Tibial nerve (tissue), 4 donors: ENCODE measurements around the gene ERAP2. TPM values are rescaled to one million over a fixed set of nuclear protein-coding genes. Genes with fewer than 3 reads are reported as not detected.
A peak's percentile ranks its signal among the peaks of the same experiment; 100 is the strongest.

Experiments
- DNase-seq, 2 donors: peaks; one replicate each; pipeline ENCODE4 v3.0.0-alpha.2; 2019; ENCODE audit warnings: low spot score in 2 of 2
- H3K27ac ChIP-seq, 4 donors: fragments of 200-600 bp; sonication (generic) in 3 of 4; one replicate each; pipeline ENCODE4 v1.5.1; 2017 to 2019; ENCODE audit warnings: mild to moderate bottlenecking in 1 of 4
- H3K27me3 ChIP-seq, 2 donors: fragments of 200-600 bp; sonication (generic) in 1 of 2; one replicate each; pipeline versions ENCODE4 v1.5.1 to v1.6.0; 2017 to 2019
- H3K36me3 ChIP-seq, 3 donors: fragments of 200-600 bp; sonication (generic); one replicate each; pipeline ENCODE4 v1.5.1; 2018 to 2019
- H3K4me1 ChIP-seq, 4 donors: fragments of 200-600 bp; sonication (generic) in 3 of 4; one replicate each; pipeline ENCODE4 v1.5.1; 2017 to 2019
- H3K4me3 ChIP-seq, 4 donors: fragments of 200-600 bp; sonication (generic) in 3 of 4; one replicate each; pipeline ENCODE4 v1.5.1; 2017 to 2019; ENCODE audit warnings: mild to moderate bottlenecking in 1 of 4, moderate library complexity in 1 of 4
- H3K9me3 ChIP-seq, 4 donors: fragments of 200-600 bp; sonication (generic) in 3 of 4; one replicate each; pipeline ENCODE4 v1.5.1; 2017 to 2019
- CTCF ChIP-seq, 5 experiments: fragments of 200-600 bp in 3 of 5; fragments of 450-650 bp in 2 of 5; sonication (generic) in 3 of 5; IDR thresholded peaks; one replicate each; pipeline ENCODE4 v1.5.1; 2016 to 2019; ENCODE audit warnings: antibody characterized with exemption in 5 of 5, mild to moderate bottlenecking in 3 of 5, moderate library complexity in 2 of 5
- EP300 ChIP-seq, 2 donors: sonication (generic); formaldehyde crosslinking; IDR thresholded peaks; one replicate each; pipeline ENCODE4 v1.6.1; 2017; ENCODE audit warnings: antibody characterized with exemption in 2 of 2, mild to moderate bottlenecking in 1 of 2
- POLR2A ChIP-seq, 2 donors: fragments of 450-650 bp; IDR thresholded peaks; one replicate each; pipeline ENCODE4 v1.6.1; 2017; ENCODE audit warnings: antibody characterized with exemption in 2 of 2, mild to moderate bottlenecking in 2 of 2, moderate library complexity in 2 of 2
- WGBS, 2 donors: methylation state at CpG; one replicate each; pipeline ENCODE4 v1.1.5; 2018; 5-methylcytosine and 5-hydroxymethylcytosine counted together
- total RNA-seq, 4 donors: library from RNA; depleted of rRNA; stranded (reverse); fragments of >200 nt; gene quantifications; one replicate each; pipeline ENCODE4 v1.1.0, GENCODE V29; 2016

ERAP2 gene
- total RNA-seq, 4 donors from 2014 or later = 9.9 to 18.6 (median 12.2) TPM

GRCh38 chr5:96903300-96903699 lies 27.0 kb downstream of the ERAP2 start:
- Histone ChIP-seq H3K27ac (peak overlapping the region in 1 of 4 donors; percentile 40), H3K36me3 (peaks cover 0 to 46% (median 0%) of the 10 kb centered on the region in 3 donors), H3K4me3 (no peak overlapping the region), H3K4me1 (peaks cover 0 to 5% (median 0%) of the 10 kb centered on the region in 4 donors), H3K27me3 (no peaks in the 10 kb centered on the region), H3K9me3 (no peaks in the 10 kb centered on the region)
- no peak for TF ChIP-seq CTCF (IDR thresholded peaks at IDR 0.05)
- TF ChIP-seq EP300 (IDR thresholded peaks at IDR 0.05) = no peak
- TF ChIP-seq POLR2A (IDR thresholded peaks at IDR 0.05) = no peak
- DNase-seq = no peak
- 95 to 97% methylated on average over 2 of the region's 2 CpGs for WGBS, 2 donors

GRCh38 chr5:96904054-96904931 lies 28.0 kb downstream of the ERAP2 start:
- no peaks in the 10 kb centered on the region for H3K27me3 ChIP-seq
- TF ChIP-seq EP300 (IDR thresholded peaks at IDR 0.05) = no peak
- TF ChIP-seq CTCF (IDR thresholded peaks at IDR 0.05) = no peak
- no peak for TF ChIP-seq POLR2A (IDR thresholded peaks at IDR 0.05)
- no peak overlapping the region for H3K4me3 ChIP-seq
- peaks cover 0 to 5% (median 0%) of the 10 kb centered on the region in 4 donors for H3K4me1 ChIP-seq
- H3K36me3 ChIP-seq = peaks cover 0 to 50% (median 0%) of the 10 kb centered on the region in 3 donors
- H3K27ac ChIP-seq = peak overlapping the region in 2 of 4 donors; percentile 11 to 40
- WGBS, 2 donors = 27 to 31% methylated on average over 3 of the region's 3 CpGs
- DNase-seq = no peak
- H3K9me3 ChIP-seq = no peaks in the 10 kb centered on the region

- no peaks in the 10 kb centered on the region for H3K9me3 ChIP-seq
- H3K27me3 ChIP-seq = no peaks in the 10 kb centered on the region
- peaks cover 0 to 46% (median 0%) of the 10 kb centered on the region in 3 donors for H3K36me3 ChIP-seq
- H3K4me3 ChIP-seq = no peak overlapping the region
- TF ChIP-seq EP300 (IDR thresholded peaks at IDR 0.05) (no peak), POLR2A (IDR thresholded peaks at IDR 0.05) (no peak), CTCF (IDR thresholded peaks at IDR 0.05) (no peak)
- DNase-seq = no peak
- peaks cover 0 to 5% (median 0%) of the 10 kb centered on the region in 4 donors for H3K4me1 ChIP-seq
- 89 to 91% methylated on average over 3 of the region's 3 CpGs for WGBS, 2 donors
- H3K27ac ChIP-seq = no peak overlapping the region
These were observed 29.6 kb downstream of the ERAP2 start for GRCh38 chr5:96905864-96906263.

GRCh38 chr5:96909003-96909402 lies 32.7 kb downstream of the ERAP2 start:
- Histone ChIP-seq H3K9me3 (no peaks in the 10 kb centered on the region), H3K4me1 (peaks cover 0 to 4% (median 0%) of the 10 kb centered on the region in 4 donors), H3K27ac (no peak overlapping the region), H3K36me3 (peaks cover 0 to 34% (median 0%) of the 10 kb centered on the region in 3 donors), H3K27me3 (no peaks in the 10 kb centered on the region), H3K4me3 (no peak overlapping the region)
- no peak for TF ChIP-seq EP300 (IDR thresholded peaks at IDR 0.05)
- no peak for TF ChIP-seq POLR2A (IDR thresholded peaks at IDR 0.05)
- 85 to 87% methylated on average over 4 of the region's 4 CpGs for WGBS, 2 donors
- DNase-seq = no peak

GRCh38 chr5:96909435-96909834 lies 33.1 kb downstream of the ERAP2 start:
- no peaks in the 10 kb centered on the region for H3K9me3 ChIP-seq
- no peak overlapping the region for H3K4me3 ChIP-seq
- H3K36me3 ChIP-seq = peaks cover 0 to 35% (median 0%) of the 10 kb centered on the region in 3 donors
- no peak for DNase-seq
- 83 to 92% methylated on average over 4 of the region's 4 CpGs for WGBS, 2 donors
- H3K4me1 ChIP-seq = no peaks in the 10 kb centered on the region
- TF ChIP-seq POLR2A (IDR thresholded peaks at IDR 0.05) (no peak), CTCF (IDR thresholded peaks at IDR 0.05) (no peak), EP300 (IDR thresholded peaks at IDR 0.05) (no peak)
- no peaks in the 10 kb centered on the region for H3K27me3 ChIP-seq
- no peak overlapping the region for H3K27ac ChIP-seq
